ENCODE results near the gene ITGA5. TPM values are rescaled to one million over a fixed set of nuclear protein-coding genes. Genes with fewer than 3 reads are reported as not detected.

Gene ITGA5
- total and polyA plus RNA-seq, 9 of the 15 experiments (the other 6 are each of a cell fraction or from before 2014, with no cell fraction given): 9.1 to 82.1 (median 47.4) TPM

DNA sequence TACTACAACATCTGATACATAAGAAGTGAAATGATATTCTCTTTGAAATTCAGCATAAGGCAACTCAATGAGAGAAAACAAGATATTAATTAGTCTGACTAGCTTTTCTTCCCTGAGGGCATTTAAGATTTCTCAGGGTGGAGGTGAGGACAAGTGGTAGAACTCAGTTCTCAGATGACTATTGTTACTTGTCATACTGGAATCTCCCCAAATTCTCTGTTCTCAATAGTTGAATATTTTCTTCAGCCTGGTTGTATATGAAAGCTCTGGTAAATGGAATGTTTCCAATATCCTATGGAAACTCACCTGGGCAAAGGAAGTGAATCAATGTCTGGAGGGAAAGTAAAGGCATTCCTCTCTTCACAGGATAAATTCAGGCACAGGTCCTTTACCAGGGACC is 18.2 kb upstream of the ITGA5 start:
- Histone ChIP-seq H3K9ac (ENCODE audit: insufficient read depth in 1 of 2, low read depth in 2 of 2, low read length in 2 of 2) (no peak overlapping the region), H2AFZ (ENCODE audit: low read depth, low read length) (no peak overlapping the region), H3K9me3 (replicated peaks; ENCODE audit: control insufficient read depth, insufficient read depth, low read depth, low read length) (no peaks in the 10 kb centered on the region), H3K4me2 (ENCODE audit: insufficient read depth, low read length) (no peak overlapping the region), H3K9me1 (ENCODE audit: control insufficient read depth, insufficient read depth, low read length) (no peaks in the 10 kb centered on the region), H3K4me3 (no peak overlapping the region), H3K27me3 (ENCODE audit: control insufficient read depth in 2 of 2, insufficient read depth in 2 of 2, low read length in 2 of 2) (no peaks in the 10 kb centered on the region), H4K20me1 (replicated peaks; ENCODE audit: control insufficient read depth, insufficient read depth, low read length) (no peaks in the 10 kb centered on the region), H3K36me3 (ENCODE audit: control insufficient read depth, insufficient read depth, low read length) (no peaks in the 10 kb centered on the region), H3K27ac (ENCODE audit: extremely low read depth, low read depth, low read length) (no peak overlapping the region), H3K79me2 (ENCODE audit: control insufficient read depth, insufficient read depth, low read length) (no peaks in the 10 kb centered on the region), H3K4me1 (replicated peaks in 1 of 2; ENCODE audit: control insufficient read depth in 2 of 2, insufficient read depth in 2 of 2, low read length in 2 of 2) (peaks cover 9 to 26% of the 10 kb centered on the region in 2 experiments)
- ATAC-seq (no peak), FAIRE-seq (no peak), DNase-seq (ENCODE audit: extremely low read depth in 1 of 4, low spot score in 3 of 4) (no peak)
- CTCF ChIA-PET (ENCODE audit: low intra/inter-chr PET ratio): interaction anchor here (1.6 kb wide), 1 partner anchor 38 kb away, joined by 9 read pairs; no protein-coding TSS in a partner anchor
- BruUV-seq (replicated peaks): no TSS peak
- TF ChIP-seq ZC3H11A (IDR thresholded peaks at IDR 0.05; ENCODE audit: low read depth, low read length) (no peak), NFE2L1 (tag; IDR thresholded peaks at IDR 0.05; ENCODE audit: borderline replicate concordance, low read depth) (no peak), ZFP36 (IDR thresholded peaks at IDR 0.05; ENCODE audit: low read depth, low read length, partially characterized antibody) (no peak), GABPB1 (CRISPR knock-in tag; IDR thresholded peaks at IDR 0.05) (no peak)
- TF ChIP-seq, protein P1, sequence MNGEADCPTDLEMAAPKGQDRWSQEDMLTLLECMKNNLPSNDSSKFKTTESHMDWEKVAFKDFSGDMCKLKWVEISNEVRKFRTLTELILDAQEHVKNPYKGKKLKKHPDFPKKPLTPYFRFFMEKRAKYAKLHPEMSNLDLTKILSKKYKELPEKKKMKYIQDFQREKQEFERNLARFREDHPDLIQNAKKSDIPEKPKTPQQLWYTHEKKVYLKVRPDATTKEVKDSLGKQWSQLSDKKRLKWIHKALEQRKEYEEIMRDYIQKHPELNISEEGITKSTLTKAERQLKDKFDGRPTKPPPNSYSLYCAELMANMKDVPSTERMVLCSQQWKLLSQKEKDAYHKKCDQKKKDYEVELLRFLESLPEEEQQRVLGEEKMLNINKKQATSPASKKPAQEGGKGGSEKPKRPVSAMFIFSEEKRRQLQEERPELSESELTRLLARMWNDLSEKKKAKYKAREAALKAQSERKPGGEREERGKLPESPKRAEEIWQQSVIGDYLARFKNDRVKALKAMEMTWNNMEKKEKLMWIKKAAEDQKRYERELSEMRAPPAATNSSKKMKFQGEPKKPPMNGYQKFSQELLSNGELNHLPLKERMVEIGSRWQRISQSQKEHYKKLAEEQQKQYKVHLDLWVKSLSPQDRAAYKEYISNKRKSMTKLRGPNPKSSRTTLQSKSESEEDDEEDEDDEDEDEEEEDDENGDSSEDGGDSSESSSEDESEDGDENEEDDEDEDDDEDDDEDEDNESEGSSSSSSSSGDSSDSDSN (IDR thresholded peaks at IDR 0.05; ENCODE audit: borderline replicate concordance in 1 of 2, low read depth in 2 of 2, low read length in 2 of 2): no peak
- POLR2A ChIA-PET: interaction anchor here (0.7 to 1.4 kb wide), 2 partner anchors 19 to 36 kb away, joined by 4 to 5 read pairs; no protein-coding TSS in a partner anchor
- in situ Hi-C loops (cut with MboI) (no loop called here), intact Hi-C loops (cut with micrococcal nuclease) (loop anchor here (5.0 kb wide), 1 partner anchor 215 kb away; no protein-coding TSS in a partner anchor)
